ENCODE measurements around the gene TAS2R1.

The TAS2R1 gene

DNA sequence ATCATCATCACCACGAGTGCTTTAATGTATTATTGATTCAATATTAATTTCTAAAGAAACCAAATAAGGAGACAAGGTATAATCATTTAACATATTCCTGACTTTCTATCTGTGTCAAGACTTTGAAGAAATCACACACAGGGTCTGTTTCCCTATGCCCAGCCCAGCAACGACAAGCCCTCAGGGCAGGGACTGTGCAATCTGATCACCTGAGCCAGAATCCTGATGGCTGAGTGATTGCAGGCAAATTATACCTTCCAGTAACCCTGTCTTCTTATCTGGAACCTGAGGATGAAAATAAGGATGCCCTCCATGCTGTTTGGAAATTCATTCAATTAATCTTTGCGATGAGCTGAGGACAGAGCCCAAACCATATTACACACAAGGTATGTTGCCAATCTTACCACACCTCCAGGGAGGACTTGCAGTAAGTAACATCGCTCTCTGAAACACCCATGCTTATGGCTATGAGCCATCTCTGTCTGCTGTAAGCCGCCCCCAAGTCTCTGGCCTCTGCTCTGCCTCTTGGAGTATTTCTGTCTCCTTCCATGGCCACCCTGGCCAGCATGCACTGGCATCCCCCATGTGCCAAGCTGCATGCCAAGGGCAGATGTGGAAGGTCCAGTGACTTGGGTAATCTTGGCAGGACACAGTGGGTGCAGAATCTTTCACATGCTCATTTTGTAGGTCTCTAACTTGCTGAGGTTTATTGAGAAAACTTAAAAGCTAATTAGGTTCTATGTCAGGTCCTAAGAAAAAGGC is 10.6 kb downstream of the TAS2R1 start:
- POLR2A ChIA-PET, result no interaction called here
- DNase-seq (ENCODE audit: extremely low spot score), result no peak
- CTCF ChIA-PET, result no interaction called here
- TF ChIP-seq SUZ12 (IDR thresholded peaks at IDR 0.05) (no peak), L3MBTL2 (conservative IDR thresholded peaks at IDR 0.05) (no peak), LEF1 (IDR thresholded peaks at IDR 0.05; ENCODE audit: borderline replicate concordance) (no peak), ARNT (IDR thresholded peaks at IDR 0.05) (no peak), CTBP1 (IDR thresholded peaks at IDR 0.05; ENCODE audit: borderline replicate concordance) (no peak), TARDBP (IDR thresholded peaks at IDR 0.05) (no peak), HDGF (IDR thresholded peaks at IDR 0.05; ENCODE audit: borderline replicate concordance) (no peak), ELF4 (IDR thresholded peaks at IDR 0.05) (no peak), SP1 (IDR thresholded peaks at IDR 0.05) (no peak), ZNF384 (IDR thresholded peaks at IDR 0.05) (no peak), FOXM1 (IDR thresholded peaks at IDR 0.05; ENCODE audit: borderline replicate concordance) (no peak), FOXA1 (IDR thresholded peaks at IDR 0.05) (no peak), BHLHE40 (IDR thresholded peaks at IDR 0.05; ENCODE audit: borderline replicate concordance) (no peak), NFRKB (IDR thresholded peaks at IDR 0.05) (no peak), FOXK2 (IDR thresholded peaks at IDR 0.05) (no peak)
- TF ChIP-seq, protein P1, sequence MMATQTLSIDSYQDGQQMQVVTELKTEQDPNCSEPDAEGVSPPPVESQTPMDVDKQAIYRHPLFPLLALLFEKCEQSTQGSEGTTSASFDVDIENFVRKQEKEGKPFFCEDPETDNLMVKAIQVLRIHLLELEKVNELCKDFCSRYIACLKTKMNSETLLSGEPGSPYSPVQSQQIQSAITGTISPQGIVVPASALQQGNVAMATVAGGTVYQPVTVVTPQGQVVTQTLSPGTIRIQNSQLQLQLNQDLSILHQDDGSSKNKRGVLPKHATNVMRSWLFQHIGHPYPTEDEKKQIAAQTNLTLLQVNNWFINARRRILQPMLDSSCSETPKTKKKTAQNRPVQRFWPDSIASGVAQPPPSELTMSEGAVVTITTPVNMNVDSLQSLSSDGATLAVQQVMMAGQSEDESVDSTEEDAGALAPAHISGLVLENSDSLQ (IDR thresholded peaks at IDR 0.05), result no peak

GRCh38 chr5:9617739-9618504 is 12.2 kb downstream of the TAS2R1 start:
- no peak for DNase-seq (ENCODE audit: extremely low spot score)
- ChIA-PET CTCF (no interaction called here), POLR2A (no interaction called here)
- no peak for TF ChIP-seq ZNF384 (IDR thresholded peaks at IDR 0.05)
- TF ChIP-seq TARDBP (IDR thresholded peaks at IDR 0.05), result no peak
- TF ChIP-seq FOXK2 (IDR thresholded peaks at IDR 0.05), result no peak
- no peak for TF ChIP-seq SUZ12 (IDR thresholded peaks at IDR 0.05)
- no peak for TF ChIP-seq ELF4 (IDR thresholded peaks at IDR 0.05)
- no peak for TF ChIP-seq HDGF (IDR thresholded peaks at IDR 0.05; ENCODE audit: borderline replicate concordance)
- TF ChIP-seq BHLHE40 (IDR thresholded peaks at IDR 0.05; ENCODE audit: borderline replicate concordance), result no peak
- no peak for TF ChIP-seq ARNT (IDR thresholded peaks at IDR 0.05)
- no peak for TF ChIP-seq FOXM1 (IDR thresholded peaks at IDR 0.05; ENCODE audit: borderline replicate concordance)
- no peak for TF ChIP-seq NFRKB (IDR thresholded peaks at IDR 0.05)
- no peak for TF ChIP-seq LEF1 (IDR thresholded peaks at IDR 0.05; ENCODE audit: borderline replicate concordance)
- no peak for TF ChIP-seq FOXA1 (IDR thresholded peaks at IDR 0.05)
- no peak for TF ChIP-seq L3MBTL2 (conservative IDR thresholded peaks at IDR 0.05)
- TF ChIP-seq CTBP1 (IDR thresholded peaks at IDR 0.05; ENCODE audit: borderline replicate concordance), result no peak
- TF ChIP-seq, protein P1 (IDR thresholded peaks at IDR 0.05), result no peak
- no peak for TF ChIP-seq SP1 (IDR thresholded peaks at IDR 0.05)

GRCh38 chr5:9617221-9617620 is 12.9 kb downstream of the TAS2R1 start:
- POLR2A ChIA-PET, result no interaction called here
- CTCF ChIA-PET, result no interaction called here

GRCh38 chr5:9615331-9615730 is 14.8 kb downstream of the TAS2R1 start:
- POLR2A ChIA-PET, result interaction anchor here (0.6 kb wide), 1 partner anchor 110 kb away, joined by 3 read pairs; no protein-coding TSS in a partner anchor
- TF ChIP-seq BHLHE40 (IDR thresholded peaks at IDR 0.05; ENCODE audit: borderline replicate concordance), result no peak
- no peak for TF ChIP-seq ELF4 (IDR thresholded peaks at IDR 0.05)
- no peak for TF ChIP-seq L3MBTL2 (conservative IDR thresholded peaks at IDR 0.05)

More at GRCh38 chr5:9617221-9617620, 12.9 kb downstream of the TAS2R1 start:
- no peak for DNase-seq (ENCODE audit: extremely low spot score)
- TF ChIP-seq FOXK2 (IDR thresholded peaks at IDR 0.05), result no peak

DNA sequence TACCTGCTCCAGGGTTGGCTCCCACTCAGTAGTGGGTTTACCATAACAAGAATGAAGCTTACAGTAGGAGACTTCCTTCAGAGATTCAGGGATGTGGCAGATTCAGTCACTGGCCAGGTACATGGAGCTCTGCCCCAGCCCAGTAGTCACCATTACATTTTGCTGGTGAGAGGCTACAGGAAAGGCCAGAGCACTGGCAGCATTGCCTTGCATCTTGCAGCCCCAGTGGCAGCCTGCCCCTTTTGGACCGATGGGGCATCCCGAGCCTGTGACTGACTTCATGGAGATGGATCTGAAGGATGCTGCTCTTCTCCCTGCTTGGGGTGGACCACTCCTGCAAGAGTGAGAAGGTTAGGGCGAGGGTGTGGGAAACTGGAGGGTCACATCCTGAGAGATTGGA is 16.8 kb downstream of the TAS2R1 start:
- POLR2A ChIA-PET, result no interaction called here

More at GRCh38 chr5:9615331-9615730, 14.8 kb downstream of the TAS2R1 start:
- CTCF ChIA-PET, result no interaction called here
- DNase-seq (ENCODE audit: extremely low spot score), result no peak

More for the DNA sequence above, 16.8 kb downstream of the TAS2R1 start:
- DNase-seq (ENCODE audit: extremely low spot score), result no peak
- CTCF ChIA-PET, result no interaction called here
- TF ChIP-seq L3MBTL2 (conservative IDR thresholded peaks at IDR 0.05) (no peak), NFRKB (IDR thresholded peaks at IDR 0.05) (no peak), SP1 (IDR thresholded peaks at IDR 0.05) (no peak), ELF4 (IDR thresholded peaks at IDR 0.05) (no peak), LEF1 (IDR thresholded peaks at IDR 0.05; ENCODE audit: borderline replicate concordance) (no peak), FOXK2 (IDR thresholded peaks at IDR 0.05) (no peak), HDGF (IDR thresholded peaks at IDR 0.05; ENCODE audit: borderline replicate concordance) (no peak), TARDBP (IDR thresholded peaks at IDR 0.05) (no peak), ZNF384 (IDR thresholded peaks at IDR 0.05) (no peak), BHLHE40 (IDR thresholded peaks at IDR 0.05; ENCODE audit: borderline replicate concordance) (no peak), ARNT (IDR thresholded peaks at IDR 0.05) (no peak), CTBP1 (IDR thresholded peaks at IDR 0.05; ENCODE audit: borderline replicate concordance) (no peak), FOXA1 (IDR thresholded peaks at IDR 0.05) (no peak), FOXM1 (IDR thresholded peaks at IDR 0.05; ENCODE audit: borderline replicate concordance) (no peak), SUZ12 (IDR thresholded peaks at IDR 0.05) (no peak)
- TF ChIP-seq, protein P1 (IDR thresholded peaks at IDR 0.05), result no peak

All from HEK293T (cell line).